Measurements from ENCODE around the gene FAM20C. TPM values are rescaled to one million over a fixed set of nuclear protein-coding genes. Genes with fewer than 3 reads are reported as not detected.

FAM20C gene
- total and polyA plus RNA-seq, 2 of the 8 experiments (the other 6 are each of a cell fraction or from before 2014, with no cell fraction given): 9.5 to 34.8 TPM

- no peak overlapping the region for H2BK5ac ChIP-seq (ENCODE audit: low read depth, low read length)
- TF ChIP-seq MAFK (IDR thresholded peaks at IDR 0.05; ENCODE audit: low read depth, low read length) (no peak), SUZ12 (IDR thresholded peaks at IDR 0.05; ENCODE audit: low read length) (peak; percentile 7; the same call in 1 of the 2 replicates), EZH2 (IDR thresholded peaks at IDR 0.05; ENCODE audit: low read depth, low read length, severe bottlenecking) (peak; percentile 15), YY1 (IDR thresholded peaks at IDR 0.05; ENCODE audit: low read depth, low read length) (no peak)
- H2BK120ac ChIP-seq (replicated peaks; ENCODE audit: low read depth, low read length): no peak overlapping the region
- no peak overlapping the region for H4K91ac ChIP-seq (replicated peaks; ENCODE audit: insufficient read length, low read length)
- peaks cover 0 to 31% of the 10 kb centered on the region in 2 experiments; a peak in 2 of 4 replicates for H3K9me3 ChIP-seq (ENCODE audit: insufficient read depth in 2 of 2, low read depth in 1 of 2, low read length in 1 of 2)
- H4K5ac ChIP-seq (ENCODE audit: insufficient read length, low read depth, low read length): no peak overlapping the region
- no peak overlapping the region for H4K8ac ChIP-seq (ENCODE audit: extremely low read depth, insufficient read depth, low read length)
- H3K23me2 ChIP-seq (ENCODE audit: low read depth, low read length): peaks cover 10% of the 10 kb centered on the region; the same call in 1 of the 2 replicates
- no peak overlapping the region for H3K4me3 ChIP-seq (ENCODE audit: extremely low read depth in 1 of 4, insufficient read depth in 2 of 4, low read depth in 3 of 4, low read length in 4 of 4)
- WGBS, 2 experiments (ENCODE audit: extremely low coverage in 1 of 2, insufficient coverage in 1 of 2, insufficient read length in 1 of 2, insufficient replicate concordance in 2 of 2, low coverage in 1 of 2, low lambda C conversion rate in 2 of 2, missing lambda C conversion rate in 1 of 2): 83% methylated on average over 20 of the region's 21 CpGs; no CpG with 5 or more reads in 1 of the 2 experiments
- H3K36me3 ChIP-seq (ENCODE audit: control insufficient read depth in 2 of 4, insufficient read depth in 4 of 4, low read length in 3 of 4): no peaks in the 10 kb centered on the region; a peak in 1 of 8 replicates
- ChIA-PET POLR2A (ENCODE audit: partially characterized antibody) (no interaction called here), CTCF (ENCODE audit: partially characterized antibody) (interaction anchor here (0.6 to 1.4 kb wide), 2 partner anchors 31 to 495 kb away, joined by 3 to 4 read pairs; no protein-coding TSS in a partner anchor)
- H2AFZ ChIP-seq (ENCODE audit: low read length): no peak overlapping the region
- H3K4me2 ChIP-seq (ENCODE audit: insufficient read depth in 1 of 2, low read depth in 2 of 2, low read length in 2 of 2): no peak overlapping the region
- no peaks in the 10 kb centered on the region for H3K79me2 ChIP-seq (ENCODE audit: control insufficient read depth in 1 of 2, insufficient read depth in 2 of 2, low read length in 2 of 2)
- no peak overlapping the region for H3K56ac ChIP-seq (replicated peaks; ENCODE audit: insufficient read length, low read depth, low read length)
- H2BK20ac ChIP-seq (ENCODE audit: low read length): no peak overlapping the region
- peaks cover 32 to 53% (median 43%) of the 10 kb centered on the region in 4 experiments for H3K27me3 ChIP-seq (replicated peaks in 1 of 4; ENCODE audit: control insufficient read depth in 3 of 4, extremely low read depth in 1 of 4, insufficient read depth in 3 of 4, low read length in 3 of 4)
- no peak overlapping the region for H2BK15ac ChIP-seq (ENCODE audit: low read length)
- DNase-seq (ENCODE audit: low read depth in 1 of 2, low spot score in 2 of 2) (no peak), FAIRE-seq (no peak)
- no peak overlapping the region for H2AK5ac ChIP-seq (ENCODE audit: low read depth, low read length)
- no peak overlapping the region for H3K27ac ChIP-seq (ENCODE audit: low read depth, low read length)
- H3K4ac ChIP-seq (replicated peaks; ENCODE audit: insufficient read length, low read depth, low read length): no peak overlapping the region
- H4K20me1 ChIP-seq (replicated peaks in 1 of 2; ENCODE audit: control insufficient read depth in 1 of 2, insufficient read depth in 2 of 2, low read length in 2 of 2): no peaks in the 10 kb centered on the region
- no peak overlapping the region for H3K23ac ChIP-seq (ENCODE audit: insufficient read length)
- H3K9ac ChIP-seq (replicated peaks in 1 of 4; ENCODE audit: extremely low read depth in 1 of 4, low read depth in 3 of 4, low read length in 3 of 4): no peak overlapping the region
- no peaks in the 10 kb centered on the region for H3K79me1 ChIP-seq (ENCODE audit: low read depth, low read length)
- H3K4me1 ChIP-seq (replicated peaks in 1 of 4; ENCODE audit: control insufficient read depth in 3 of 4, insufficient read depth in 4 of 4, low read length in 3 of 4): no peaks in the 10 kb centered on the region; a peak in 2 of 7 replicates
- no peak overlapping the region for H2BK12ac ChIP-seq (ENCODE audit: low read depth, low read length)
- H3K14ac ChIP-seq (ENCODE audit: insufficient read length): no peak overlapping the region
- H3K18ac ChIP-seq (ENCODE audit: extremely low read depth, low read length): no peak overlapping the region
Measured at GRCh38 chr7:291373-292092, 99.2 kb downstream of the FAM20C start.
